IMR-90 (cell line): ENCODE results near the gene RCAN2. TPM values are rescaled to one million over a fixed set of nuclear protein-coding genes. Genes with fewer than 3 reads are reported as not detected.
A peak's percentile ranks its signal among the peaks of the same experiment; 100 is the strongest.

ENCODE experiments used
- ATAC-seq: fragments of 200-7000 bp; cut with Tn5 transposase; 2 replicates; pipeline ENCODE4 v1.9.1; 2020; ENCODE audit warnings: low read depth, mild to moderate bottlenecking, moderate library complexity
- BruUV-seq: library from RNA; stranded (reverse); fragments of 400-500 nt; replicated peaks from 2 replicates; lab custom pipeline; 2021; lab: Mats Ljungman, UMichigan
- CTCF ChIA-PET: fragments of 300-600 bp; formaldehyde crosslinking; extraction: SDS; loops from one replicate; lab custom pipeline; 2021; ENCODE audit warnings: antibody characterized with exemption; lab: Yijun Ruan, JAX
- POLR2A ChIA-PET: fragments of 300-600 bp; sonication (Branson Sonifier 250); formaldehyde crosslinking; loops from one replicate; lab custom pipeline; 2022; ENCODE audit warnings: antibody characterized with exemption; ENCODE audit not compliant: unreplicated experiment; lab: Charles Lee
- DNase-seq: peaks from one replicate; pipeline ENCODE4 v3.0.0; 2013
- H2AFZ ChIP-seq: replicated peaks from 2 replicates; pipeline ENCODE3; 2013; ENCODE audit warnings: low read length, mild to moderate bottlenecking; ENCODE audit not compliant: poor library complexity
- H2AK5ac ChIP-seq: 2 replicates; pipeline ENCODE4 v1.6.1; 2013; ENCODE audit warnings: low read depth, low read length, inconsistent platforms
- H2AK9ac ChIP-seq: replicated peaks from 2 replicates; pipeline ENCODE3; 2013; ENCODE audit warnings: mild to moderate bottlenecking, low read depth, low read length, moderate library complexity; ENCODE audit not compliant: poor library complexity
- H2BK120ac ChIP-seq: 2 replicates; pipeline ENCODE4 v1.6.1; 2013; ENCODE audit warnings: low read depth, low read length, inconsistent platforms
- H2BK15ac ChIP-seq: 3 replicates; pipeline ENCODE4 v1.6.1; 2013; ENCODE audit warnings: low read depth, low read length, inconsistent platforms
- H2BK20ac ChIP-seq: 2 replicates; pipeline ENCODE4 v1.6.1; 2013; ENCODE audit warnings: low read depth, mild to moderate bottlenecking, inconsistent platforms, low read length, moderate library complexity
- H2BK5ac ChIP-seq: 2 replicates; pipeline ENCODE4 v1.6.1; 2013; ENCODE audit warnings: mild to moderate bottlenecking, low read depth, low read length, inconsistent platforms; ENCODE audit not compliant: poor library complexity, severe bottlenecking
- H3K14ac ChIP-seq: replicated peaks from 2 replicates; pipeline ENCODE4 v1.6.1; 2013; ENCODE audit warnings: low read depth, low read length, inconsistent platforms
- H3K18ac ChIP-seq: 2 replicates; pipeline ENCODE4 v1.6.1; 2013; ENCODE audit warnings: low read depth, low read length, control low read depth
- H3K23ac ChIP-seq: 2 replicates; pipeline ENCODE4 v1.6.1; 2013; ENCODE audit warnings: low read depth, low read length, inconsistent platforms
- H3K27ac ChIP-seq: 2 replicates; pipeline ENCODE4 v1.5.1; 2013; ENCODE audit warnings: mild to moderate bottlenecking, control low read depth, low read length; ENCODE audit not compliant: insufficient read depth
- H3K27me3 ChIP-seq: 2 replicates; pipeline ENCODE4 v1.6.1; 2013; ENCODE audit warnings: low read length; ENCODE audit not compliant: control insufficient read depth, insufficient read depth
- H3K36me3 ChIP-seq: 2 replicates; pipeline ENCODE4 v1.6.1; 2013; ENCODE audit warnings: low read length, mixed read lengths; ENCODE audit not compliant: control insufficient read depth, insufficient read depth
- H3K4ac ChIP-seq: 2 replicates; pipeline ENCODE4 v1.6.1; 2013; ENCODE audit warnings: low read depth, low read length, inconsistent platforms
- H3K4me1 ChIP-seq: 2 replicates; pipeline ENCODE4 v1.6.1; 2013; ENCODE audit warnings: low read length, mixed read lengths; ENCODE audit not compliant: control insufficient read depth, insufficient read depth
- H3K4me2 ChIP-seq: 2 replicates; pipeline ENCODE4 v1.6.1; 2013; ENCODE audit warnings: low read depth, mild to moderate bottlenecking, control low read depth, low read length, moderate library complexity
- H3K4me3 ChIP-seq: 2 replicates; pipeline ENCODE4 v1.5.1; 2013; ENCODE audit warnings: low read depth, mild to moderate bottlenecking, control low read depth, low read length, moderate library complexity; ENCODE audit not compliant: insufficient read depth
- H3K56ac ChIP-seq: 2 replicates; pipeline ENCODE4 v1.6.1; 2013; ENCODE audit warnings: low read length, inconsistent platforms; ENCODE audit not compliant: insufficient read depth; ENCODE audit errors: extremely low read depth
- H3K79me1 ChIP-seq, 2 experiments: 2 replicates each; pipeline ENCODE4 v1.6.1; 2013; ENCODE audit warnings: low read length in 2 of 2, inconsistent platforms in 1 of 2, low read depth in 1 of 2
- H3K9ac ChIP-seq: 2 replicates; pipeline ENCODE4 v1.6.1; 2013; ENCODE audit warnings: low read depth, low read length, control low read depth
- H3K9me1 ChIP-seq: 2 replicates; pipeline ENCODE4 v1.6.1; 2013; ENCODE audit warnings: low read length, inconsistent platforms; ENCODE audit not compliant: insufficient read depth
- H3K9me3 ChIP-seq: 2 replicates; pipeline ENCODE4 v1.6.1; 2013; ENCODE audit warnings: low read length; ENCODE audit not compliant: control insufficient read depth, insufficient read depth
- H4K20me1 ChIP-seq: 2 replicates; pipeline ENCODE4 v1.6.1; 2013; ENCODE audit warnings: low read length, inconsistent platforms; ENCODE audit not compliant: insufficient read depth
- H4K5ac ChIP-seq: 2 replicates; pipeline ENCODE4 v1.6.1; 2013; ENCODE audit warnings: mild to moderate bottlenecking, low read depth, low read length, control low read depth
- H4K8ac ChIP-seq, 2 experiments: 2 replicates each; pipeline ENCODE4 v1.6.1; 2013; ENCODE audit warnings: low read depth in 2 of 2, low read length in 2 of 2, control low read depth in 1 of 2, inconsistent platforms in 1 of 2
- H4K91ac ChIP-seq: 2 replicates; pipeline ENCODE4 v1.6.1; 2013; ENCODE audit warnings: low read depth, low read length, inconsistent platforms; ENCODE audit not compliant: insufficient read depth
- BHLHE40 ChIP-seq: fragments of 150-350 bp; IDR thresholded peaks from 2 replicates; pipeline ENCODE4 v1.6.1; 2016; ENCODE audit warnings: mild to moderate bottlenecking, low read depth, low read length
- CEBPB ChIP-seq: IDR thresholded peaks from 2 replicates; pipeline ENCODE4 v1.6.1; 2012; ENCODE audit warnings: low read depth, low read length, improper control_type of control experiment
- CHD1 ChIP-seq: IDR thresholded peaks from 2 replicates; pipeline ENCODE4 v1.6.1; 2012; ENCODE audit warnings: low read depth, low read length, improper control_type of control experiment
- CTCF ChIP-seq: conservative IDR thresholded peaks from 2 replicates; pipeline ENCODE4 v1.5.1; 2012; ENCODE audit warnings: mild to moderate bottlenecking, low read depth, low read length, improper control_type of control experiment
- ELK1 ChIP-seq: fragments of 150-350 bp; IDR thresholded peaks from 2 replicates; pipeline ENCODE4 v1.6.1; 2016; ENCODE audit warnings: low read depth, mild to moderate bottlenecking, low read length, moderate library complexity, borderline replicate concordance
- FOS ChIP-seq: fragments of 150-350 bp; IDR thresholded peaks from 2 replicates; pipeline ENCODE4 v1.6.1; 2016; ENCODE audit warnings: low read depth, low read length
- MAFK ChIP-seq: IDR thresholded peaks from 2 replicates; pipeline ENCODE4 v1.6.1; 2012; ENCODE audit warnings: low read depth, low read length, improper control_type of control experiment
- MAZ ChIP-seq: IDR thresholded peaks from 2 replicates; pipeline ENCODE4 v1.6.1; 2012; ENCODE audit warnings: low read depth, mild to moderate bottlenecking, low read length, improper control_type of control experiment, moderate library complexity, borderline replicate concordance
- MXI1 ChIP-seq: IDR thresholded peaks from 2 replicates; pipeline ENCODE4 v1.6.1; 2012; ENCODE audit warnings: low read depth, mild to moderate bottlenecking, low read length, moderate library complexity, borderline replicate concordance
- NFE2L2 ChIP-seq: fragments of 150-350 bp; IDR thresholded peaks from 2 replicates; pipeline ENCODE4 v1.6.1; 2016; ENCODE audit warnings: low read depth, mild to moderate bottlenecking, low read length
- POLR2A ChIP-seq: IDR thresholded peaks from 2 replicates; pipeline ENCODE4 v1.6.1; 2012; ENCODE audit warnings: mild to moderate bottlenecking, low read depth, low read length
- RAD21 ChIP-seq: IDR thresholded peaks from 2 replicates; pipeline ENCODE4 v1.6.1; 2012; ENCODE audit warnings: low read length, improper control_type of control experiment
- RCOR1 ChIP-seq: IDR thresholded peaks from 2 replicates; pipeline ENCODE4 v1.6.1; 2012; ENCODE audit warnings: mild to moderate bottlenecking, low read length, improper control_type of control experiment; ENCODE audit not compliant: insufficient replicate concordance
- RFX5 ChIP-seq: IDR thresholded peaks from 2 replicates; pipeline ENCODE4 v1.8.0; 2012; ENCODE audit warnings: low read depth, mild to moderate bottlenecking, low read length, moderate library complexity
- SMC3 ChIP-seq: fragments of 150-350 bp; IDR thresholded peaks from 2 replicates; pipeline ENCODE4 v1.6.1; 2016; ENCODE audit warnings: low read depth, mild to moderate bottlenecking, antibody characterized with exemption, low read length, moderate library complexity
- WGBS, 2 experiments: methylation state at CpG; one replicate each; pipeline versions ENCODE4 v1.1.5 to v1.1.7; 2013; ENCODE audit warnings: missing lambda C conversion rate in 2 of 2; ENCODE audit not compliant: insufficient read length in 1 of 2; ENCODE audit errors: extremely low coverage in 2 of 2; 5-methylcytosine and 5-hydroxymethylcytosine counted together
- dilution Hi-C: fragments of 300-500 bp; cut with HindIII; formaldehyde crosslinking; loops from one replicate; pipeline ENCODE4 v1.14.3; 2018; ENCODE audit warnings: low sequenced_read_pairs; ENCODE audit not compliant: unreplicated experiment
- in situ Hi-C: fragments of 300-500 bp; cut with MboI; formaldehyde crosslinking; loops from 3 replicates; pipeline ENCODE4 v1.14.3; 2019; ENCODE audit warnings: low sequenced_read_pairs, inconsistent platforms, mixed read lengths
- intact Hi-C: fragments of 100-400 bp; cut with micrococcal nuclease; formaldehyde crosslinking; loops from 2 replicates; pipeline ENCODE4 v1.10.0; 2022
- polyA plus RNA-seq, 3 experiments: library from polyadenylated mRNA; depleted of rRNA; stranded (reverse); fragments of >200 nt; gene quantifications; 2 replicates each; pipeline ENCODE4 v1.2.3, GENCODE V29; 2012; ENCODE audit warnings: low replicate concordance in 1 of 3
- total RNA-seq: library from RNA; depleted of rRNA; stranded (reverse); fragments of >200 nt; gene quantifications from 2 replicates; pipeline ENCODE4 v1.2.3, GENCODE V29; 2012
- TF ChIP-seq, protein P1 (sequence below): fragments of 150-350 bp; IDR thresholded peaks from 2 replicates; pipeline ENCODE4 v1.6.1; 2017; ENCODE audit warnings: mild to moderate bottlenecking, antibody characterized with exemption, low read length, low read depth

RCAN2 gene
- total and polyA plus RNA-seq, 2 of the 4 experiments (the other 2 are of a cell fraction) = 1.3 to 1.8 TPM

- CTCF ChIA-PET = no interaction called here
- in situ Hi-C loops = no loop called here
- no peak for DNase-seq
Measured at GRCh38 chr6:46440641-46441040, 50.6 kb downstream of the RCAN2 start.

More at GRCh38 chr6:46440641-46441040, 50.6 kb downstream of the RCAN2 start:
- H2BK5ac ChIP-seq = no peak overlapping the region
- H3K27me3 ChIP-seq = no peaks in the 10 kb centered on the region
- no peak overlapping the region for H4K8ac ChIP-seq
- H4K5ac ChIP-seq = no peak overlapping the region
- H3K4me2 ChIP-seq = no peak overlapping the region
- dilution Hi-C loops (no loop called here), intact Hi-C loops (no loop called here)
- H3K4me1 ChIP-seq = no peaks in the 10 kb centered on the region; the same call in 1 of the 2 replicates
- H3K27ac ChIP-seq = no peak overlapping the region
- H2AK9ac ChIP-seq = no peak overlapping the region
- WGBS, 2 experiments = no CpG with 5 or more reads among the region's 1 CpG
- no peak overlapping the region for H3K4ac ChIP-seq
- H3K23ac ChIP-seq = no peak overlapping the region
- H2BK20ac ChIP-seq = no peak overlapping the region
- no peak for ATAC-seq
- no peaks in the 10 kb centered on the region for H3K9me1 ChIP-seq
- H4K20me1 ChIP-seq = no peaks in the 10 kb centered on the region
- no peak overlapping the region for H2BK15ac ChIP-seq
- H3K14ac ChIP-seq = no peak overlapping the region
- H3K4me3 ChIP-seq = no peak overlapping the region
- H3K56ac ChIP-seq = no peak overlapping the region
- no peaks in the 10 kb centered on the region for H3K9me3 ChIP-seq
- no peak overlapping the region for H4K91ac ChIP-seq
- H2AFZ ChIP-seq = no peak overlapping the region
- no peak overlapping the region for H3K9ac ChIP-seq
- BruUV-seq = no TSS peak
- no peaks in the 10 kb centered on the region for H3K79me1 ChIP-seq
- H2BK120ac ChIP-seq = no peak overlapping the region
- TF ChIP-seq MAFK (no peak), MAZ (no peak), RFX5 (no peak), CTCF (no peak), ELK1 (no peak), CHD1 (no peak), CEBPB (no peak), NFE2L2 (no peak), POLR2A (no peak), BHLHE40 (no peak), FOS (no peak), SMC3 (no peak), MXI1 (no peak), RAD21 (no peak), RCOR1 (no peak)
- TF ChIP-seq, protein P1, sequence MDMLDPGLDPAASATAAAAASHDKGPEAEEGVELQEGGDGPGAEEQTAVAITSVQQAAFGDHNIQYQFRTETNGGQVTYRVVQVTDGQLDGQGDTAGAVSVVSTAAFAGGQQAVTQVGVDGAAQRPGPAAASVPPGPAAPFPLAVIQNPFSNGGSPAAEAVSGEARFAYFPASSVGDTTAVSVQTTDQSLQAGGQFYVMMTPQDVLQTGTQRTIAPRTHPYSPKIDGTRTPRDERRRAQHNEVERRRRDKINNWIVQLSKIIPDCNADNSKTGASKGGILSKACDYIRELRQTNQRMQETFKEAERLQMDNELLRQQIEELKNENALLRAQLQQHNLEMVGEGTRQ = no peak
- no peak overlapping the region for H2AK5ac ChIP-seq
- POLR2A ChIA-PET = no interaction called here
- no peaks in the 10 kb centered on the region for H3K36me3 ChIP-seq
- peak overlapping the region; percentile 52; the same call in 1 of the 2 replicates for H3K18ac ChIP-seq
